HG03558 (cell line): ENCODE data around the gene NDFIP2.
A peak's percentile ranks its signal among the peaks of the same experiment; 100 is the strongest.
"Not testable (repeated sequence)": the region's sequence is repeated elsewhere in the genome, so short reads cannot be mapped to it uniquely, and the experiment has no call there.

Experiments used
- ATAC-seq: cut with Tn5 transposase; IDR thresholded peaks from one replicate; pipeline ENCODE4 v1.9.1; 2021; ENCODE audit warnings: moderate number of reproducible peaks; ENCODE audit not compliant: unreplicated experiment; ENCODE audit errors: extremely low read depth

Gene NDFIP2

DNA sequence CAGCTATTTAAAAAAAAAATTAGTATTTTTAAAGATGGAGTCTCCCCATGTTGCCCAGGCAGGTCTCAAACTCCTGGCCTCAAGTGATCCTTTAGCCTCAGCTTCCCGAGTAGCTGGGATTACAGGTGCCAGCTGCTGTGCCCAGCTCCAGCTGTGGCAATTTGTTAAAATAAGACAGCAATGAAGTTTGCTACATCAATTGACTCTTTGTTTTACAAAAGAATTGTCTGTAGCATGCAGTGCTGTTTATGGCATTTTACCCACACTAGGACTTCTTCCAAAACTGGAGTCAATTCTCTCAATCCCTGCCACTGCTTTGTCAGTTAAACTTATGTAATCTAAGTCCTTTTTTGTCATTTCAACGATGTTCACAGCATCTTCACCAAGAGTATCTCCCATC lies 49.3 kb downstream of the NDFIP2 start:
- no peak for ATAC-seq

DNA sequence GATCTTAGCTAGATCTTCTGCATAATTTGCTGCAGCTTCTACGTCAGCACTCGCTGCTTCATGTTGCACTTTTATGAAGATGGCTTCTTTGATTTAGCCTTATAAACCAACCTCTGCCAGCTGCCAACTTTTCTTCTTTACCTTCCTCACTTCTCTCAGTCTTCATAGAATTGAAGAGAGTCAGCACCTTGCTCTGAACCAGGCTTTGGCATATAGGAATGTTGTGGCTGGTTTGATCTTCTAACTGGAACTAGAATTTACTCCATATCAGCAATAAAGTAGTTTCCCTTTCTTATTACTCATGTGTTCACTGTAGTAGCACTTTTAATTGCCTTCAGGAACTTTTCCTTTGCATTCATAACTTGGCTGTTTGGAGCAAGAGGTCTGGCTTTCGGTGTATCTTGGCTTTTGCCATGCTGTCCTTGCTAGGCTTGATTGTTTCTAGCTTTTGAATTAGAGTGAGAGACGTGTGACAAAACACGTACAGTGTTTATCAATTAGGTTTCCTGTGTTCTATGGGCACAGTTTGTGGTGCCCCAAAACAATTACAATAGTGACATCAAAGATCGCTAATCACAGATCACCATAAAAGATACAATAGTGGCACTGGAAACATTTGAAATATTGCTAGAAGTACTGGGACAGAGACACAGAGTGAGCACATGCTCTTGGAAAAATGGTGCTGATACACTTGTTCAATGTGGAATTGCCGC lies 50.7 kb downstream of the NDFIP2 start:
- no peak for ATAC-seq

DNA sequence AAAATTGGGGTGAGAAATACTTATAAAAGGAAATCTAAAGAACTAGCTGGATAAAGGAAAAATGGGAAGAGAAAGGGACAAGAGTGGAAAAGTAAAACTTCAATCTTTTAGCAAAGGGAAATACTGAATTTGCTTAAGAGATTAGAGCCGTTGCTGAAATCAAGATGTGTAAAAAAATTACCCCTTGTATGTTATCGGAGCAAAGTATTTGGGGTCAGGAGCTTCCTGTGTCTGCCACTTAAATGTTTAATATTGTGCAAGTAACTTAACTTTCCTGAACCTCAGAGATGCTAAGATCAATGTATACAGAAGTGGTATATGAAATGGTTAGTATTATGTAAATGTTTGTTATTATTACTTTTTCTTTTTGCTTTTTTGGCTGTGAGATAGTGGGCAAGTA lies 51.6 kb downstream of the NDFIP2 start:
- no peak for ATAC-seq

DNA sequence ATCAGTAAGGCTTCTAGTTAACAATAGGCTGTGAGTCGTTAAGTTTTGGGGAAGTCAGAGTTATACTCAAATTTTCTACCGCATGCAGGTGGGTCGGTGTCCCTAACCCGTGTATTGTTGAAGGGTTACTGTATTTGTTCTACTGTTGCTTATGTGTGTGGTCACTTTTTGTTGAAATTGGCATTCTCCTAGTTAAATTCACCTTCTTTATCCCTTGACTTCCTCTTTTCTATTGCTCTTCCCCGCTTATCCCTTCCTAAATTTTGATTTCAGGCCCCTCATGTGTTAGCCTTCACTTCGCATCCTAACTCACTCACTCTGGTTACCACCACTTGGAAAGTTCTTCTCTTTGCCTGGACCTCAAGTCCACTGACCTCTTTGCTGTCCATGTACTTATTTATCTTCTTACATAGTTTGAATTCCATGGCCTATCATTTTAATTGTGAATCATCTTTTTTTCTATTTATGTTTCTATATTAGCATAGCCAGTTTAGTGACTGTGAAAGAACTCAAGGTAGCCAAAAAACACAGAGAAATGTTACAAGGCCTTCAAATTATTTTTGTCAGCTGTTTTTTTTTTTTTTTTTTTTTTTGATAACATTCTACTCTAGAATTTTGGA lies 52.9 kb downstream of the NDFIP2 start:
- ATAC-seq, result no peak

DNA sequence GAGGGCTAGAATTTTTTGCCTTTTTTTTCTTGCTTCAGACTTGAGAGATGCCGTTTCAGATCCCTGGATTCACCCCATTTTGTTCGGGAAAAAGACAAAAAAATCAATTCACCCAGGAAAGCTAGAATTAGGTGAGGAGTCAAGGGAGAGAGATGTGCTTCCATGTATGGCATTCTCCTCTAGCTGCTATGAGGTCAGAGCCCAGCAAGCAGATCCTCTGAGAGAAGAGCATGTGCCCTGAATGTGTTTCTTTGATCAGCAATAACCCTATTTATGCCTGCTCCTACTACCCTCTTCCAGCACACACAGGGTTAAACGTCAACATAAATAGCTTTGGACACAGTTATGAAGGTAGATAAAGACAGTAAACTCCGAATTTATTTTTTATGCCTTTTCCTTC lies 53.6 kb downstream of the NDFIP2 start:
- no peak for ATAC-seq

DNA sequence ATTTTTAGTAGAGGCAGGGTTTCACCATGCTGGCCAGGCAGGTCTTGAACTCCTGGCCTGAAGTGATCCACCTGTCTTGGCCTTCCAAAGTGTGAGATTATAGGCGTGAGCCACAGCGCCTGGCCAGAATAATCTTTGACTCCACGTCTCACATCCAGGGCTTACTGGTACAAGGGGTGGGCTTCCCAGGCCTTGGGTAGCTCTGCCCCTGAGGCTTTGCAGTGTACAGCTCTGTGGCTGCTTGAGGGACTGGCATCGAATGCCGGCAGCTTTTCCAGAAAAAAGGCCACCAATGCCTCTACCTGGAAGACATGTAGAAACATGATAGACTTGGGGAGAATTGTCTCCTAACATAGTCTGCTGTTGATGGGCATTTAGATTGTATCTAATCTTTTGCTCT lies 57.8 kb downstream of the NDFIP2 start:
- ATAC-seq, result no peak

DNA sequence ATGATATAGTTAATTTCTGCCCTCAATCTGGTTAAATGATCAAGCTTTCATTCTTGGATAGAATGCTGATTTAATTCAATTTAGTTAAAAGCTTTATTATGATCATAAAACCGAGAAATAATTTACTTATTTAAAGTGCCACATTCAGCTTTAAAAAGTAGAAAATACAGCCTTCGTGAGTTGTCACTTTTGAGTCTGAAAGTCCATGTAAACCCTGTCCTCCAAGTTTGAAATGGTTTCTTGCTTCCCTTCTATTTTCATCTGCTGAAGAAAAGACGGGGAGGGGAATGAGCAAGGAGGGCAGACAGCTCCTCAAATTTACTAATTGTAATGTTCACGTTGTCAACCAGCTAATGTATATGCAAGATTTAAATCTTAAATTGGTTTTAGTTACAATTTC lies 59.5 kb downstream of the NDFIP2 start:
- no peak for ATAC-seq

DNA sequence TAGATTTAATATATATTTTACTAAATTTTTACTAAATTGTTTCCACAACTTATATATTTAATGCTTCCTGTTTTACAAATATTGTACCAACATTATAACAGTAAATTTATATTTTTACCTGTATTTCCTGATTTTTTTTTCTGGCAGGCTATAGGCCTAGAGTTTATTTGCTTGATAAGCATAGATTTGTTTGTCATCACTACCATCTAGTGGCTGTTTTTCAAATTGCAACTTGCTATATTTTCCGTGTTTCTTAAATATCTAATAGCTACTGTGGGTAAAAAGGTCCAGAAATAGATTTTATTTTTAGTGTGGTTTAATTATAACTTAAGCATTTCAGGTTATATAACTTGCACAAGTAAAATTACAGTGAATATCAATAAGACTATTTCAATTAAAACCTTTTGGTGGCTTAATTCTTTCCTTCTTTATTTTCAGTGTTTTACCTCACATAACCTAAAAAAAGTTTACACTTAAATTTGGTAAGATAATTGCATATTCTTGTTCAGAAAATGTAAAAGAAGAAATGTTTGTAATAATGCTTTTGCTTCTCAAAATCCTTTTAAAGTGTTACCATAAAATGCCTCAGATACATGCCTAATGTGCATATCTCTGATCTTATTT lies 60.6 kb downstream of the NDFIP2 start:
- peak; percentile 73 for ATAC-seq

DNA sequence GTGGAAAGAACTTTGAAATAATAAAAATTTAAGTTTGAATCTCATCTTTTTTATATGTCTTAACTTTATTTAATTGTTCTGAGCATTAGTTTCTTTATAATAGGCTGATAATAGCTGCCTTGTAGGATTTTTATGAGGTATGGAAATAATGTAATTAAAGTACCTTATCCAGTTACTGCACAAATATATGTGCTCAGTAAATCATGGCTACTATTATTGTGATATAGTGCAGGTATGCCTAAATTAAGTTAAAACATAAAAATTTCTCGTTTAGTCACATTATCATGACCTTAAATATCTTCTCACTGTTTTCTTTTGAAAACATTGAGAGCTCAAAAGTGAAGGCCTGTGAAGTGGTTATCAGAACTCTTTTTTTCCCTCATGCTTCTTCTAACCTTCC lies 62.9 kb downstream of the NDFIP2 start:
- no peak for ATAC-seq

DNA sequence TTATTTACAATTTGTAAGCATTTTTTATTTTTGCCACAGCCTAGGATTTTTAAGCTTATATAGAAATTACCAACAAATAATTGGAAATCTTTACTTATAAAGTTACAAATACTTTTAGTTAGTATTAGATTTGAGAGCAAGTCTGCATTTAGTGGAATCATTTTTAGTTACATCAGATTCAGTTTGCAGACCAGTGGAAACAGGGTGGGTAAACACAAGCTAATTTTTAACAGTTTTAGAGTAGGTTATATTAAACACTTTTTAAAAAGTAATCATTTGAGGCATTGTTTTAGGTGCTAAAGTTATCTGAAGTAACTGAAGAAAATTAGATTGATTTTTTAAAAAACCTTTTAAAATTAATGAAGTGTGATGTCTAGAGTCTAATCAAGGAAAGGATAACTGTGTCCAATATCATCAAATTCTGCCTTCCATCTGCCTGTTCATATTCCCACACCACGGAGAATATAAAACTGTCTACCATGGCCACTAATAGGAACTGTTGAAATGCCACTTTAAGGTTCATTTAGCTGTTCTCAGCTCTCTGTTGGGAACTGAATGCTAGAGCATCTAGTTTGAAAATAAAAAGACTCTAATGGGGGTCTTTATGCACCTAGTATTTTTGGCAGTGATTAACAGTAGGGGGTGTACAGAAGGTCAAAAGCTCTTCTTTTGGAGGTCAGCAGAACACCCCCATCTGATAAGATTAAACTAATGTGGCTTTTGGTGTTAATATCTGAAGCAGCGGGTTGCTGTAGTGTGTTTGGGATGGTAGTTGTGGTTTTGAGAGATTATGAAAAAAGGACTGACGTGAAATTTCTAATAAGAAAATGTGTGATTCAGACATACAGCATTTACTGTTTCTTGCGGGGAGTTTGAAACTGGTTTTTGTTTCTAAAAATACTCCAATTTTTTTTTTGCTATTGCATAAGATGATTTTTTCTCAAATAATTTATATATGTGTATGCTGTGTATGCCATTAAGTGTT lies 66.5 kb downstream of the NDFIP2 start:
- ATAC-seq, result no peak

DNA sequence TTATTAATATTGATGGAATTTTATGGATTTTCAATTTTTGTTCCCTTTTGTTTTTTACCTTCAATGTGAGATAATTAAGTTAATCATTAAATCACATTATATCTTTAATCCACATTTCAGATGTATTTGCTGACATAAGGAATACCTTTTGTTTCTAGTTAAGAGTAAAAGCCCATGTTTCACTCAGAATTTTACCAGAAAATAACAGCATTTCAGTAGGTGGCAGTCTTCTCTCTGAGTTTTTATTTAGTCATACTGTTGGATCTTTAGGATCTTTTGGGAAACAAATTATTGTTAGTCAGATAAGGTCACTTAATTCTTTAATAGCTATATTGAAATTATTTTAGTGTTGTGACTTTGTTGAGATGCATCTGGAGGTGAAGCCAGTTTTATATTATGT lies 67.9 kb downstream of the NDFIP2 start:
- ATAC-seq, result no peak

DNA sequence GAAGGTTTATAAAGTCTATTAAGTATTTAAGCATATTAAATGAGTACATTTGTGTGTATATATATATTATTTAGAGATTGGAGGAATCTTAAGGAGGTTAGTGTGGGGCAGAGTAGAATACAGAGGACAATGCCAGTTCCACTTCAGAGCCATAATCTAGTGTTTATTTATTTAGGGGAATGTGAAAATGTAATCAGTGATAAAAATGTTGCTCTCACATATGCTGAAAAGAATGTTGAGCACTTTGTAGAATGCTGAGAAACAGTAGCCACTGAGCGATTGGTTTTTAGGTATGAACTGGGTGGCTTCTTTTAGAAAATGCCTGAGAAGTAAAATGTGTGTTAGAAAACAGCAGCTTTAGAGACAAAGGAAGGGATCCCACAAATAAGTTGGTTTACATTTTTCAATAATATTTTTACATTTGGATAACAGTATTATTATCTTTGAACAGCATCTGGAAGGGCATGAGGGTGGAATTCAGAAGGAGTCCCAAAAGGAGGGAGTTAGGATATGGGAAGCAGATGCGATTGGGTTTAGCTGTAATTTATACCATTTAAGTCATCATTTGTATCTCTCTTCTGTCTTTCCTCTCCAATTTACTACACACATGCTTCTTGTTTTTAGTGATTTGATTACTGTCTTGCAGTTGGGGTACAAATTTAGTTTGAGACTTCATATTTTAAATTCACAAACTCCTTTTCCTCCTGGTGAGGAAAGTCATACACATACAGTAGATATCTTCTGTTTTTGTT lies 68.6 kb downstream of the NDFIP2 start:
- ATAC-seq, result no peak

DNA sequence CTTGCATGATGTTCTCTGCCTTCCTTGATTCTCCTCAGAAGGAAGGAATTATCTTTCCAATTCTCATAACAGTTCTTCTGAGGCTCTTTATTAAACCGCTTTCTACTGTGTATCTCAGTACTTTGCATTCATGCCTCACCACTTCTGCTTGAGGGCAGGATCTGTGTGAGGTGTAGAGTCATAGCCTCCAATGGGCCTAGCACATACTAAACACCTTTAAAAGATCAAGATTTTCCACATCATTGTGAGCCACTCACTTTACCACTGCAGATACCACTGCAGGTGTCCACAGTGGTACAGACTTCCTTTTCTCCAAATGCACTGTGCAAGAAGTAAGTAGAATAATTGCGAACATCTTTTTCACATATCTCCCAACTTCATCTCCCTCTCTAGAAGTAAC lies 76.7 kb downstream of the NDFIP2 start:
- ATAC-seq, result no peak

DNA sequence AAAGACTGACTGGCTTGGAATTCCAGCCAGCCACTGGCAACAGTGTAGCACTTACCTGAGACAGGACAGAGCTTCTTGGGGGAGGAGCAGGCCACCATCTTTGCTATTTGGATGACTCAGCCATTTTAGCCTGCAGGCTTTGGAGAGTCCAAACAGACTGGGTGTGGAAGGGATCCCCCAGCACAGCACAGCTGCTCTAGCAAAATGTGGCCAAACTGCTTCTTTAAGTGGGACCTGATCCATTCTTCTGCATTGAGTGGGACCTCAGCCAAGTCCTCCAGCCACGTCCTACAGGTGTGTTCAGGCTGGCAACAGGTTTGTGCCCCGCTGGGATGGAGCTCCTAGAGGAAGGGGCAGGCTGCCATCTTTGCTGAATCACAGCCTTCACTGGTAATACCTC lies 80.0 kb downstream of the NDFIP2 start:
- ATAC-seq, result no peak

DNA sequence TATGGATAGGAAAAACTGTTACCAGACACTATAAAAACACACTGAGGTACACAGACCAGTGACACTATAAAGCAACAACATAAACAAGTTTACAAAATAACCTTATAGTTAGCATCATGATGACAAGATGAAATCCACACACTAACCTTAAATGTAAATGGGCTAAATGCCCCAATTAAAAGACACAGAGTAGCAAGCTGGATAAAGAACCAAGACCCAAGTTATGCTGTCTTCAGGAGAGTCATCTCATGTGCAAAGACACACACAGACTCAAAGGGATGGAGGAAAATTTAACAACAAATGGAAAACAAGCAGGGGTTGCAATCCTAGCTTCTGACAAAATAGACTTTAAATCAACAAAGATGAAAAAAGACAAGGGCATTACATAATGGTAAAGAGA lies 81.6 kb downstream of the NDFIP2 start:
- ATAC-seq, result no peak

DNA sequence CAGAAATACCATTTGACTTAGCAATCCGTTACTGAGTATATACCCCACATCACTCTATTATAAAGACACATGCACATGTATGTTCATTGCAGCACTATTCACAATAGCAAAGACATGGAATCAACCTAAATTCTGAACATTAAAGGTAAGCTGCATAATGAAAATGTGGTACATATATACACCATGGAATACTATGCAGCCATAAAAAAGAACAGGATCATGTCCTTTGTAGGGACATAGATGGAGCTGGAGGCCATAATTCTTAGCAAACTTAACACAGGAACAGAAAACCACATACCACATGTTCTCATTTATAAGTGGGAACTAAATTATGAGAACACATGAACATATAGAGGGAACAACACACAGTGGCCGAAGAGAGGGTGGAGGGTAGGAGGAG lies 85.2 kb downstream of the NDFIP2 start:
- ATAC-seq, result no peak

DNA sequence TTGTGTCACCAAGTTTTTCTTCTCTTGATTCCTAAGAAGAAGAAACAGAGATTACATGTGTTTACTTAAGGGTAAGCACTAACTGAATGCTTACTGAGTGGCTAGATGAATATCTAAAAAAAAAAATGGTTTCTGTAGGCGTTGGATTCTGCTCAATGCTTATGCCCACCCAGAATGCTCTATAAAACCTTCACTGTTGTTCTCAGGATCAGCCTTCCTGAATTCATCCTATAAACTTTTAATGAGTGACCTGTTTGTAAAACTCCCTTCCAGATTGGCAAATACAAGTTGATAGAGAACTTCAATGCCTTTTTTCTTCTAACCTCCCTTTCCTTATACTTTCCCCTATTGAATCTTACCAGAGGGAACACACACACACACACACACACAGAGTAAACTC lies 90.2 kb downstream of the NDFIP2 start:
- no peak for ATAC-seq

DNA sequence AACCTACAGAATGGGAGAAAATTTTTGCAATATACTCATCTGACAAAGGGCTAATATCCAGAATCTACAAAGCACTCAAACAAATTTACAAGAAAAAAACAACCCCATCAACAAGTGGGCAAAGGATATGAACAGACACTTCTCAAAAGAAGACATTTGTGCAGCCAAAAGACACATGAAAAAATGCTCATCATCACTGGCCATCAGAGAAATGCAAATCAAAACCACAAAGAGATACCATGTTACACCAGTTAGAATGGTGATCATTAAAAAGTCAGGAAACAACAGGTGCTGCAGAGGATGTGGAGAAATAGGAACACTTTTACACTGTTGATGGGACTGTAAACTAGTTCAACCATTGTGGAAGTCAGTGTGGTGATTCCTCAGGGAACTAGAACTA lies 92.9 kb downstream of the NDFIP2 start:
- not testable (repeated sequence) for ATAC-seq

DNA sequence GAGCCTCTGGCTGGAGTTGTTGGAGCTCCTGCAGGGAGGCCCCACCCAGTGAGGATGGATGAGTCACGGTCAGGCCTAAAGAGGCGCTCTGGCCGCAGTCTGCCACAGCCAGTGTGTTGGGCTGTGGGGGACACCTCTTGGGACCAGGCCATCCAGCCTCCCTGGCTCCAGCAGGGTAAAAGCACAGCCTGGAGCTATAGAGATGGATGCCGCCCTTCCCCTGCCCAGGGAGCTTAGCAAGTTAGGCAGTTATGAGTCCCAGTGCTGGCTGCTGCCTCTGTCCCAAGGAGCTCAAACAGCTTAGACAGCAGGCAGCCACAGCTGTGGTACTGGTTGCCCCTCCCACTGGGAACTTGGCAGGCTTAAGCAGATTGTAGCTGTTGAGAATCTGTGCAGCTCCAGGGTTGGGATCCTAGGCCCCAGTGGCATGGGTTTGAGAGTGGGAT lies 100.9 kb downstream of the NDFIP2 start:
- ATAC-seq, result no peak

DNA sequence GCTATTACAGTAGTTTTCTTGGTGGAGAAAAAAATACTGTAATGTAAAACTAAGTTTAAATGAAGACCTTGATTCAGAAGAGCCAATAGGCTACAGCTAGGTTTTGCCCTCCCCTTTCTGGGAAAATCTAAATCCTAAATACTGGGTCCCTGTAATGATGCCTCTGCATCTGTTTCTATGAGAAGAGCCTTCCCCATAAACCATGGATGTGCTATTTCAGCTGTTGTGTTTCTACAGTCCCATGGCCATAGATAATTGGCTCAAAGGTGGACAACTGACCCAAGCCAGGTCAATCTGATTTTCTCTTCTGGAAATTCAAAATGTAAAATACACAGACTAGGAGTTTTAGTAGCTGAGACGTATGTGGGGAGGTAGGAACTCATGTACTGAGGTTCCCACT lies 101.9 kb downstream of the NDFIP2 start:
- ATAC-seq, result no peak
